ENCODE data around the gene CFAP57. TPM values are rescaled to one million over a fixed set of nuclear protein-coding genes. Genes with fewer than 3 reads are reported as not detected.

The CFAP57 gene
- total and polyA plus RNA-seq, 2 of the 13 experiments (the other 11 are each of a cell fraction or from before 2014, with no cell fraction given): 0.01 TPM; not detected in 1

DNA sequence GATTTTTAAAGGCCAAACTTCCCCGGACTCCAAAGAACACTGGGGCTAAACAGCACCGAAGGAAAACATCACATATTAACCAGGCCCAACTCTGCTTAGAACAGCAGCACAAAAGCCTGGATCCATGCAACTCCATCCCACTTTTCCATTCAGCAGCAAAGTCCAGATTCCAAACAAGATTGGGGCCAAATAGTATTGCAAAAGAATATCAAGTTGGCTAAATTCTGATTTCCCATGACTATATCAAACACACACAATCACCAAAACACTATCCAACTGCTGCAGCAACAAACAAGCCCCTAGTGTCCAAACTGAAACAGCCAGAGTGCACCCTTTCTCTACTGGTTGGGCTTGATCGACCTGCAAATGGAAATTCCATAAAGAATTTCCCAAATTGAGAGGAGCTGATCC lies 78.2 kb downstream of the CFAP57 start:
- TF ChIP-seq EZH2 (conservative IDR thresholded peaks at IDR 0.05; ENCODE audit: low read depth, low read length): no peak
- peak; percentile 91 for TF ChIP-seq ZNF12 (CRISPR knock-in tag; IDR thresholded peaks at IDR 0.05)
- Histone ChIP-seq H3K4me3 (replicated peaks in 1 of 3; ENCODE audit: insufficient read depth in 1 of 3, low read depth in 2 of 3, low read length in 3 of 3) (no peak overlapping the region), H3K27ac (ENCODE audit: extremely low read length, insufficient read depth, low read length) (no peak overlapping the region), H3K79me2 (ENCODE audit: insufficient read depth, low read length) (no peaks in the 10 kb centered on the region), H4K20me1 (ENCODE audit: insufficient read depth, low read length) (no peaks in the 10 kb centered on the region), H3K4me1 (ENCODE audit: insufficient read depth, low read length) (peaks cover 13% of the 10 kb centered on the region; the same call in 1 of the 2 replicates), H2AFZ (ENCODE audit: low read length) (no peak overlapping the region), H3K4me2 (ENCODE audit: low read depth, low read length) (no peak overlapping the region), H3K9ac (ENCODE audit: insufficient read depth, low read depth, low read length) (no peak overlapping the region), H3K27me3 (ENCODE audit: control insufficient read depth in 1 of 2, insufficient read depth in 2 of 2, low read length in 2 of 2) (peaks cover 1 to 15% of the 10 kb centered on the region in 2 experiments; a peak in 3 of 5 replicates), H3K9me3 (ENCODE audit: low read length) (peaks cover 28% of the 10 kb centered on the region), H3K36me3 (replicated peaks in 1 of 2; ENCODE audit: control insufficient read depth in 1 of 2, insufficient read depth in 2 of 2, low read length in 2 of 2) (no peaks in the 10 kb centered on the region)
- ChIA-PET POLR2A (no interaction called here), CTCF (ENCODE audit: low intra/inter-chr PET ratio, low total read pairs) (no interaction called here)
- in situ Hi-C loops (cut with HindIII; ENCODE audit: extremely low pct_ligation_motif_present, low pct_unique_long_range_greater_than_20kb) (no loop called here), intact Hi-C loops (cut with micrococcal nuclease; ENCODE audit: unreplicated experiment) (no loop called here)
- 0% methylated on average over 3 of the region's 3 CpGs for WGBS (ENCODE audit: low lambda C conversion rate)
- BruUV-seq (replicated peaks): no TSS peak
- FAIRE-seq (no peak), ATAC-seq (no peak), DNase-seq (ENCODE audit: low spot score) (no peak)

DNA sequence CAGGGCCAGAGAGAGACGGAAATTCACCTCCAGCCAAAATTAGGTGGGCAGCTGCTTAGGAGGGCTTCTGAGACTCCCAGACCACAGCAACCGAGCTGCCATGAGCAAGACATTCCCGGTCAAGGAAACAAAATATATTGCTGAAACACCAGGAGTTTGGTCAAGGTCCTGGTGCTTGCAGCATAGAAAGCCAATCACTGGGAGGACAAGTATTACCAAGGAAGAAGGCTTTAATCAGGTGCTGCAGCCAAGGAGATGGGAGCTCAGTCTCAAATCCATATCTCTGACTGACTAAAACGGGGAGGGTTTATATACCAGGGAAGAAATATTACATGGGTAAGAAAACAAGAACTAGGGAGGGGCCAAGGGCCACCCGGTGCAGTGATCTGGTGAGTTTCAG lies 78.9 kb downstream of the CFAP57 start:
- CTCF ChIA-PET (ENCODE audit: low intra/inter-chr PET ratio, low total read pairs): no interaction called here
- H3K9ac ChIP-seq (ENCODE audit: insufficient read depth, low read depth, low read length): no peak overlapping the region

More for the DNA sequence above, 78.9 kb downstream of the CFAP57 start:
- TF ChIP-seq ZNF124 (CRISPR knock-in tag; IDR thresholded peaks at IDR 0.05): peak; percentile 54; the same call in 1 of the 2 replicates
- no peak for TF ChIP-seq ZNF333 (CRISPR knock-in tag; IDR thresholded peaks at IDR 0.05; ENCODE audit: borderline replicate concordance)
- TF ChIP-seq BRD4 (CRISPR knock-in tag; IDR thresholded peaks at IDR 0.05): no peak
- H4K20me1 ChIP-seq (ENCODE audit: insufficient read depth, low read length): no peaks in the 10 kb centered on the region
- no peaks in the 10 kb centered on the region for H3K79me2 ChIP-seq (ENCODE audit: insufficient read depth, low read length)
- H3K4me1 ChIP-seq (ENCODE audit: insufficient read depth, low read length): peaks cover 15% of the 10 kb centered on the region; the same call in 1 of the 2 replicates
- H3K27me3 ChIP-seq (ENCODE audit: control insufficient read depth in 1 of 2, insufficient read depth in 2 of 2, low read length in 2 of 2): peaks cover 3 to 15% of the 10 kb centered on the region in 2 experiments; a peak in 3 of 5 replicates
- WGBS (ENCODE audit: low lambda C conversion rate): 41% methylated on average over 5 of the region's 5 CpGs
- FAIRE-seq (no peak), DNase-seq (ENCODE audit: low spot score) (no peak), ATAC-seq (no peak)
- H3K4me3 ChIP-seq (replicated peaks in 1 of 3; ENCODE audit: insufficient read depth in 1 of 3, low read depth in 2 of 3, low read length in 3 of 3): no peak overlapping the region
- no peak overlapping the region for H2AFZ ChIP-seq (ENCODE audit: low read length)
- H3K36me3 ChIP-seq (replicated peaks in 1 of 2; ENCODE audit: control insufficient read depth in 1 of 2, insufficient read depth in 2 of 2, low read length in 2 of 2): no peaks in the 10 kb centered on the region
- no TSS peak for BruUV-seq (replicated peaks)
- in situ Hi-C loops (cut with HindIII; ENCODE audit: extremely low pct_ligation_motif_present, low pct_unique_long_range_greater_than_20kb) (no loop called here), intact Hi-C loops (cut with micrococcal nuclease; ENCODE audit: unreplicated experiment) (no loop called here)
- no peak overlapping the region for H3K4me2 ChIP-seq (ENCODE audit: low read depth, low read length)
- no peak overlapping the region for H3K27ac ChIP-seq (ENCODE audit: extremely low read length, insufficient read depth, low read length)
- H3K9me3 ChIP-seq (ENCODE audit: low read length): peaks cover 25% of the 10 kb centered on the region
- POLR2A ChIA-PET: no interaction called here
